SK-N-SH (cell line): ENCODE results near the gene CPZ.

Experiments
- EP300 ChIP-seq, 2 experiments: IDR thresholded peaks; 2 replicates each; pipeline versions ENCODE4 v1.4.0 to v1.6.1; 2012; ENCODE audit warnings: borderline replicate concordance in 1 of 2, low read depth in 1 of 2, low read length in 1 of 2
- EZH2phosphoT487 ChIP-seq: fragments of 200-600 bp; sonication (generic); IDR thresholded peaks from 2 replicates; pipeline ENCODE4 v1.6.1; 2017; ENCODE audit warnings: low read depth, mixed run types, mild to moderate bottlenecking, antibody characterized with exemption, moderate library complexity, borderline replicate concordance
- GATA2 ChIP-seq: sonication (generic); formaldehyde crosslinking; IDR thresholded peaks from 2 replicates; pipeline ENCODE4 v1.5.0; 2020; ENCODE audit warnings: mild to moderate bottlenecking, missing genetic modification reagents
- NFIC ChIP-seq: IDR thresholded peaks from 2 replicates; pipeline ENCODE4 v1.4.0; 2012; ENCODE audit warnings: borderline replicate concordance
- POLR2AphosphoS5 ChIP-seq: IDR thresholded peaks from 2 replicates; pipeline ENCODE4 v1.6.1; 2012; ENCODE audit warnings: low read depth, low read length
- RAD21 ChIP-seq: IDR thresholded peaks from 2 replicates; pipeline ENCODE4 v1.6.1; 2012; ENCODE audit warnings: mild to moderate bottlenecking, low read length
- RFX5 ChIP-seq: IDR thresholded peaks from 2 replicates; pipeline ENCODE4 v1.6.1; 2012; ENCODE audit warnings: mild to moderate bottlenecking, improper control_type of control experiment, low read length
- SIN3A ChIP-seq: IDR thresholded peaks from 2 replicates; pipeline ENCODE4 v1.6.1; 2012; ENCODE audit warnings: low read depth, mild to moderate bottlenecking, low read length, moderate library complexity, borderline replicate concordance
- YY1 ChIP-seq: IDR thresholded peaks from 2 replicates; pipeline ENCODE4 v1.4.0; 2012; ENCODE audit warnings: low read depth, mild to moderate bottlenecking
- TF ChIP-seq, protein P1 (sequence below): IDR thresholded peaks from 2 replicates; pipeline ENCODE4 v1.4.0; 2012; ENCODE audit warnings: low read depth
- TF ChIP-seq, protein P2 (sequence below): fragments of 150-350 bp; IDR thresholded peaks from 2 replicates; pipeline ENCODE4 v1.6.1; 2017; ENCODE audit warnings: antibody characterized with exemption, low read length, low read depth, borderline replicate concordance
- TF ChIP-seq, protein P3 (sequence below): fragments of 200-600 bp; sonication (generic); IDR thresholded peaks from 2 replicates; pipeline ENCODE4 v1.6.1; 2017; ENCODE audit warnings: antibody characterized with exemption, mild to moderate bottlenecking, moderate library complexity
- TF ChIP-seq, protein P4 (sequence below): IDR thresholded peaks from 2 replicates; pipeline ENCODE4; 2012
- TF ChIP-seq, protein P5 (sequence below): IDR thresholded peaks from 2 replicates; pipeline ENCODE4 v1.6.1; 2012; ENCODE audit warnings: mild to moderate bottlenecking, low read depth, low read length, moderate library complexity

DNA sequence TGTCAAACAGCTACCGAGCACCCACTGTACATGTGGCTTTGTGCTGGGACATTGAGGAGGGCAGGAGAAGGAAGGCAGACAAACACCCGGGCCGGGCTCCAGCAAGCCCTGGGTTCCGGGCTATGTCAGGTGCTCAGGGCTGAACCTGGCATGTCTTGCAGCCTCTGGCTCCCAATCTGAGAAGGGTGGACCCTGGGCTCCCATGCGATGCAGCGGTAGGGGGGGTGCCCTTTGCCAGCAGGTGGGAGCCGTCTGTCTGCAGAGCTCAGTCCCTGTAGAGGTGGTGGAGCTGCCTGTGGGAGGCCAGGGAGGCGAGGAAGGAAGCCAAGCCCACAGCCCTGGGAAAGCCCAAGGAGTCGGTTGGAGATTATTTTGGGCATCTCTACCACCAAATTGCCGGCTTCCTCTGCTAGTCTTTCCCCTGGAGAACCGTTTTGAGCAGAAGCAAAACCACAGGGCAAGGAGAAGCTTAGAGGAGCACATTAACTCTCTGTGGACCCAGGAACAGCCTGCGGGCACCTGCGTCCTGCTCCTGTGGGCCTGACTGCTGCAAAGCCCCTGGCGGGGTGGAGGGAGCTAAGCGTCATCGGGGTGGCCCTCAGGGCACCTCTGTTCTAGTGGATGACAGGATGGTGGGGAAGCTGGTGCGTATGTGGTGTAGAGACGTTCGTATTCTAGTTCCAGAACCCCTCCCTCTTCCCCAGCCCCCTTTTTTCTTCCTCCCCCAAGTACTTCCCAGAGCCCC lies 10.3 kb downstream of the CPZ start:
- TF ChIP-seq, protein P1, sequence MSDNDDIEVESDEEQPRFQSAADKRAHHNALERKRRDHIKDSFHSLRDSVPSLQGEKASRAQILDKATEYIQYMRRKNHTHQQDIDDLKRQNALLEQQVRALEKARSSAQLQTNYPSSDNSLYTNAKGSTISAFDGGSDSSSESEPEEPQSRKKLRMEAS, result no peak
- TF ChIP-seq EP300 (IDR thresholded peaks at IDR 0.05; ENCODE audit: borderline replicate concordance in 1 of 2, low read depth in 1 of 2, low read length in 1 of 2), result no peak
- TF ChIP-seq, protein P2, sequence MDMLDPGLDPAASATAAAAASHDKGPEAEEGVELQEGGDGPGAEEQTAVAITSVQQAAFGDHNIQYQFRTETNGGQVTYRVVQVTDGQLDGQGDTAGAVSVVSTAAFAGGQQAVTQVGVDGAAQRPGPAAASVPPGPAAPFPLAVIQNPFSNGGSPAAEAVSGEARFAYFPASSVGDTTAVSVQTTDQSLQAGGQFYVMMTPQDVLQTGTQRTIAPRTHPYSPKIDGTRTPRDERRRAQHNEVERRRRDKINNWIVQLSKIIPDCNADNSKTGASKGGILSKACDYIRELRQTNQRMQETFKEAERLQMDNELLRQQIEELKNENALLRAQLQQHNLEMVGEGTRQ, result no peak
- TF ChIP-seq, protein P3, sequence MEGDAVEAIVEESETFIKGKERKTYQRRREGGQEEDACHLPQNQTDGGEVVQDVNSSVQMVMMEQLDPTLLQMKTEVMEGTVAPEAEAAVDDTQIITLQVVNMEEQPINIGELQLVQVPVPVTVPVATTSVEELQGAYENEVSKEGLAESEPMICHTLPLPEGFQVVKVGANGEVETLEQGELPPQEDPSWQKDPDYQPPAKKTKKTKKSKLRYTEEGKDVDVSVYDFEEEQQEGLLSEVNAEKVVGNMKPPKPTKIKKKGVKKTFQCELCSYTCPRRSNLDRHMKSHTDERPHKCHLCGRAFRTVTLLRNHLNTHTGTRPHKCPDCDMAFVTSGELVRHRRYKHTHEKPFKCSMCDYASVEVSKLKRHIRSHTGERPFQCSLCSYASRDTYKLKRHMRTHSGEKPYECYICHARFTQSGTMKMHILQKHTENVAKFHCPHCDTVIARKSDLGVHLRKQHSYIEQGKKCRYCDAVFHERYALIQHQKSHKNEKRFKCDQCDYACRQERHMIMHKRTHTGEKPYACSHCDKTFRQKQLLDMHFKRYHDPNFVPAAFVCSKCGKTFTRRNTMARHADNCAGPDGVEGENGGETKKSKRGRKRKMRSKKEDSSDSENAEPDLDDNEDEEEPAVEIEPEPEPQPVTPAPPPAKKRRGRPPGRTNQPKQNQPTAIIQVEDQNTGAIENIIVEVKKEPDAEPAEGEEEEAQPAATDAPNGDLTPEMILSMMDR, result no peak
- TF ChIP-seq RFX5, result no peak
- TF ChIP-seq, protein P4, sequence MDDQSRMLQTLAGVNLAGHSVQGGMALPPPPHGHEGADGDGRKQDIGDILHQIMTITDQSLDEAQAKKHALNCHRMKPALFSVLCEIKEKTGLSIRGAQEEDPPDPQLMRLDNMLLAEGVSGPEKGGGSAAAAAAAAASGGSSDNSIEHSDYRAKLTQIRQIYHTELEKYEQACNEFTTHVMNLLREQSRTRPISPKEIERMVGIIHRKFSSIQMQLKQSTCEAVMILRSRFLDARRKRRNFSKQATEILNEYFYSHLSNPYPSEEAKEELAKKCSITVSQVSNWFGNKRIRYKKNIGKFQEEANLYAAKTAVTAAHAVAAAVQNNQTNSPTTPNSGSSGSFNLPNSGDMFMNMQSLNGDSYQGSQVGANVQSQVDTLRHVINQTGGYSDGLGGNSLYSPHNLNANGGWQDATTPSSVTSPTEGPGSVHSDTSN, result no peak
- TF ChIP-seq RAD21, result no peak
- no peak for TF ChIP-seq NFIC
- TF ChIP-seq SIN3A, result no peak
- no peak for TF ChIP-seq POLR2AphosphoS5
- no peak for TF ChIP-seq EZH2phosphoT487
- no peak for TF ChIP-seq YY1
- TF ChIP-seq, protein P5, sequence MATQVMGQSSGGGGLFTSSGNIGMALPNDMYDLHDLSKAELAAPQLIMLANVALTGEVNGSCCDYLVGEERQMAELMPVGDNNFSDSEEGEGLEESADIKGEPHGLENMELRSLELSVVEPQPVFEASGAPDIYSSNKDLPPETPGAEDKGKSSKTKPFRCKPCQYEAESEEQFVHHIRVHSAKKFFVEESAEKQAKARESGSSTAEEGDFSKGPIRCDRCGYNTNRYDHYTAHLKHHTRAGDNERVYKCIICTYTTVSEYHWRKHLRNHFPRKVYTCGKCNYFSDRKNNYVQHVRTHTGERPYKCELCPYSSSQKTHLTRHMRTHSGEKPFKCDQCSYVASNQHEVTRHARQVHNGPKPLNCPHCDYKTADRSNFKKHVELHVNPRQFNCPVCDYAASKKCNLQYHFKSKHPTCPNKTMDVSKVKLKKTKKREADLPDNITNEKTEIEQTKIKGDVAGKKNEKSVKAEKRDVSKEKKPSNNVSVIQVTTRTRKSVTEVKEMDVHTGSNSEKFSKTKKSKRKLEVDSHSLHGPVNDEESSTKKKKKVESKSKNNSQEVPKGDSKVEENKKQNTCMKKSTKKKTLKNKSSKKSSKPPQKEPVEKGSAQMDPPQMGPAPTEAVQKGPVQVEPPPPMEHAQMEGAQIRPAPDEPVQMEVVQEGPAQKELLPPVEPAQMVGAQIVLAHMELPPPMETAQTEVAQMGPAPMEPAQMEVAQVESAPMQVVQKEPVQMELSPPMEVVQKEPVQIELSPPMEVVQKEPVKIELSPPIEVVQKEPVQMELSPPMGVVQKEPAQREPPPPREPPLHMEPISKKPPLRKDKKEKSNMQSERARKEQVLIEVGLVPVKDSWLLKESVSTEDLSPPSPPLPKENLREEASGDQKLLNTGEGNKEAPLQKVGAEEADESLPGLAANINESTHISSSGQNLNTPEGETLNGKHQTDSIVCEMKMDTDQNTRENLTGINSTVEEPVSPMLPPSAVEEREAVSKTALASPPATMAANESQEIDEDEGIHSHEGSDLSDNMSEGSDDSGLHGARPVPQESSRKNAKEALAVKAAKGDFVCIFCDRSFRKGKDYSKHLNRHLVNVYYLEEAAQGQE, result no peak
- no peak for TF ChIP-seq GATA2 (CRISPR knock-in tag)
